HCT116 (cell line): ENCODE results near the gene TRAF2. TPM values are rescaled to one million over a fixed set of nuclear protein-coding genes. Genes with fewer than 3 reads are reported as not detected.

Experiments used
- ATAC-seq: fragments of 200-7000 bp; cut with Tn5 transposase; 2 replicates; pipeline ENCODE4 v1.9.1; 2020; ENCODE audit warnings: mild to moderate bottlenecking, moderate library complexity
- BruUV-seq: library from RNA; stranded (reverse); fragments of 400-500 nt; replicated peaks from 2 replicates; lab custom pipeline; 2021; lab: Mats Ljungman, UMichigan
- CTCF ChIA-PET: fragments of 300-600 bp; sonication (Branson Sonifier 250); formaldehyde crosslinking; loops from one replicate; lab custom pipeline; 2021; ENCODE audit warnings: antibody characterized with exemption; lab: Charles Lee
- POLR2A ChIA-PET: fragments of 300-600, 350-600 bp; sonication (Branson Sonifier 250); formaldehyde crosslinking; loops from one replicate; lab custom pipeline; 2021; ENCODE audit warnings: antibody characterized with exemption; lab: Charles Lee
- RAD21 ChIA-PET, 2 experiments: fragments of 300-600 bp; sonication (Branson Sonifier 250); formaldehyde crosslinking; loops; one replicate each; lab custom pipeline; 2023; ENCODE audit warnings: low total read pairs in 2 of 2; ENCODE audit not compliant: uncharacterized antibody in 2 of 2, unreplicated experiment in 2 of 2, low non-redundant PET in 1 of 2; lab: Charles Lee
- DNase-seq: peaks from one replicate; pipeline ENCODE4 v3.0.0-alpha.2; 2010; ENCODE audit warnings: low read depth, low spot score
- H2AFZ ChIP-seq: fragments of 200-600 bp; shearing (Covaris generic), sonication (generic); 2 replicates; pipeline ENCODE4 v1.6.1; 2017; ENCODE audit warnings: low read depth, mixed run types, mixed read lengths, antibody characterized with exemption, low read length; ENCODE audit not compliant: poor library complexity, severe bottlenecking
- H3K27ac ChIP-seq: 2 replicates; pipeline ENCODE4 v1.5.1; 2012; ENCODE audit warnings: low read depth, low read length
- H3K27me3 ChIP-seq: fragments of 200-600 bp; sonication (generic); 2 replicates; pipeline ENCODE4 v1.6.1; 2016; ENCODE audit warnings: mixed run types, low read length, mixed read lengths; ENCODE audit not compliant: insufficient read depth
- H3K36me3 ChIP-seq, 2 experiments: fragments of 200-500 bp in 1 of 2; fragments of 200-600 bp in 1 of 2; sonication (Bioruptor generic) in 1 of 2; sonication (generic) in 1 of 2; 2 replicates each; pipeline versions ENCODE4 v1.5.1 to v1.6.1; 2014 to 2016; ENCODE audit warnings: low read length in 2 of 2, inconsistent platforms in 1 of 2, mixed read lengths in 1 of 2, mixed run types in 1 of 2; ENCODE audit not compliant: insufficient read depth in 2 of 2, control insufficient read depth in 1 of 2
- H3K4me1 ChIP-seq, 2 experiments: fragments of 200-600 bp in 1 of 2; sonication (generic) in 1 of 2; 2 replicates each; pipeline versions ENCODE4 v1.5.1 to v1.6.1; 2012 to 2017; ENCODE audit warnings: low read length in 2 of 2, inconsistent platforms in 1 of 2, mild to moderate bottlenecking in 1 of 2, mixed read lengths in 1 of 2, mixed run types in 1 of 2, moderate library complexity in 1 of 2; ENCODE audit not compliant: insufficient read depth in 2 of 2, control insufficient read depth in 1 of 2
- H3K4me2 ChIP-seq: fragments of 200-600 bp; sonication (generic); 2 replicates; pipeline ENCODE4 v1.6.1; 2017; ENCODE audit warnings: mixed run types, low read length, mixed read lengths
- H3K4me3 ChIP-seq, 2 experiments: fragments of 200-600 bp in 1 of 2; sonication (generic) in 1 of 2; replicated peaks in 1 of 2; 2 replicates each; pipeline ENCODE4 v1.5.1; 2011 to 2016; ENCODE audit warnings: low read length in 2 of 2, control low read depth in 1 of 2, low read depth in 1 of 2, mild to moderate bottlenecking in 1 of 2, mixed read lengths in 1 of 2, mixed run types in 1 of 2
- H3K79me2 ChIP-seq: fragments of 200-600 bp; sonication (generic); 2 replicates; pipeline ENCODE4 v1.6.1; 2017; ENCODE audit warnings: mild to moderate bottlenecking, mixed run types, low read length, moderate library complexity, mixed read lengths; ENCODE audit not compliant: insufficient read depth
- H3K9ac ChIP-seq: fragments of 200-600 bp; sonication (generic); 2 replicates; pipeline ENCODE4 v1.6.1; 2016; ENCODE audit warnings: low read length, mixed read lengths
- H3K9me2 ChIP-seq: fragments of 200-600 bp; sonication (generic), shearing (Covaris generic); 2 replicates; pipeline ENCODE4 v1.6.1; 2017; ENCODE audit warnings: mixed run types, mild to moderate bottlenecking, moderate library complexity; ENCODE audit not compliant: insufficient read depth
- H3K9me3 ChIP-seq, 2 experiments: fragments of 200-500 bp in 1 of 2; fragments of 200-600 bp in 1 of 2; sonication (Bioruptor generic) in 1 of 2; sonication (generic) in 1 of 2; 2 replicates each; pipeline ENCODE4 v1.6.1; 2014 to 2017; ENCODE audit warnings: low read length in 2 of 2, mixed read lengths in 2 of 2, inconsistent platforms in 1 of 2, low read depth in 1 of 2, mild to moderate bottlenecking in 1 of 2, mixed run types in 1 of 2, moderate library complexity in 1 of 2; ENCODE audit not compliant: control insufficient read depth in 1 of 2, insufficient read depth in 1 of 2
- H4K20me1 ChIP-seq: fragments of 200-600 bp; sonication (generic), shearing (Covaris generic); 2 replicates; pipeline ENCODE4 v1.6.1; 2017; ENCODE audit warnings: mixed run types, mild to moderate bottlenecking, moderate library complexity; ENCODE audit not compliant: insufficient read depth
- CEBPB ChIP-seq: IDR thresholded peaks from 2 replicates; pipeline ENCODE4 v1.6.1; 2012; ENCODE audit warnings: low read depth
- CTCF ChIP-seq, 3 experiments: fragments of 200-600 bp in 1 of 3; sonication (generic) in 1 of 3; IDR thresholded peaks in 2 of 3; conservative IDR thresholded peaks in 1 of 3; 2 replicates each; pipeline ENCODE4 v1.5.1; 2012 to 2017; ENCODE audit warnings: low read depth in 2 of 3, low read length in 2 of 3, antibody characterized with exemption in 1 of 3, borderline replicate concordance in 1 of 3, control low read depth in 1 of 3, mild to moderate bottlenecking in 1 of 3, mixed read lengths in 1 of 3, mixed run types in 1 of 3, moderate library complexity in 1 of 3; ENCODE audit not compliant: insufficient read depth in 1 of 3
- EZH2 ChIP-seq: fragments of 200-600 bp; sonication (generic); IDR thresholded peaks from 2 replicates; pipeline ENCODE4 v1.6.1; 2017; ENCODE audit warnings: antibody characterized with exemption, mixed run types
- MAX ChIP-seq: IDR thresholded peaks from 2 replicates; pipeline ENCODE4 v1.6.1; 2012
- RAD21 ChIP-seq: IDR thresholded peaks from 2 replicates; pipeline ENCODE4 v1.6.1; 2012; ENCODE audit warnings: low read depth, mild to moderate bottlenecking
- SP1 ChIP-seq: IDR thresholded peaks from 2 replicates; pipeline ENCODE4 v1.6.1; 2012; ENCODE audit warnings: low read depth
- YY1 ChIP-seq: IDR thresholded peaks from 2 replicates; pipeline ENCODE4 v1.6.1; 2011; ENCODE audit warnings: low read length, low read depth, moderate library complexity, mild to moderate bottlenecking; ENCODE audit not compliant: insufficient replicate concordance; ENCODE audit errors: extremely low read depth
- ZFX ChIP-seq: fragments of 450-650 bp; IDR thresholded peaks from 2 replicates; pipeline ENCODE4 v1.6.1; 2017
- intact Hi-C: fragments of 100-400 bp; cut with micrococcal nuclease; formaldehyde crosslinking; loops from 2 replicates; pipeline ENCODE4 v1.10.0; 2022
- total RNA-seq: library from RNA; stranded (reverse); gene quantifications from one replicate; pipeline ENCODE4 v1.2.1, GENCODE V29; 2021; ENCODE audit not compliant: unreplicated experiment
- TF ChIP-seq, protein P1 (sequence below): IDR thresholded peaks from 2 replicates; pipeline ENCODE4 v1.6.1; 2012; ENCODE audit warnings: low read depth
- TF ChIP-seq, protein P2 (sequence below): IDR thresholded peaks from 2 replicates; pipeline ENCODE4 v1.6.1; 2012

The TRAF2 gene
- total RNA-seq, 1 experiment from 2014 or later: 28.4 TPM

GRCh38 chr9:136858452-136858843, 27.9 kb upstream of the TRAF2 start:
- no peak for TF ChIP-seq SP1
- TF ChIP-seq MAX: no peak
- TF ChIP-seq ZFX: no peak
- no peak for TF ChIP-seq CEBPB
- TF ChIP-seq YY1: no peak
- TF ChIP-seq EZH2: no peak
- TF ChIP-seq, protein P1, sequence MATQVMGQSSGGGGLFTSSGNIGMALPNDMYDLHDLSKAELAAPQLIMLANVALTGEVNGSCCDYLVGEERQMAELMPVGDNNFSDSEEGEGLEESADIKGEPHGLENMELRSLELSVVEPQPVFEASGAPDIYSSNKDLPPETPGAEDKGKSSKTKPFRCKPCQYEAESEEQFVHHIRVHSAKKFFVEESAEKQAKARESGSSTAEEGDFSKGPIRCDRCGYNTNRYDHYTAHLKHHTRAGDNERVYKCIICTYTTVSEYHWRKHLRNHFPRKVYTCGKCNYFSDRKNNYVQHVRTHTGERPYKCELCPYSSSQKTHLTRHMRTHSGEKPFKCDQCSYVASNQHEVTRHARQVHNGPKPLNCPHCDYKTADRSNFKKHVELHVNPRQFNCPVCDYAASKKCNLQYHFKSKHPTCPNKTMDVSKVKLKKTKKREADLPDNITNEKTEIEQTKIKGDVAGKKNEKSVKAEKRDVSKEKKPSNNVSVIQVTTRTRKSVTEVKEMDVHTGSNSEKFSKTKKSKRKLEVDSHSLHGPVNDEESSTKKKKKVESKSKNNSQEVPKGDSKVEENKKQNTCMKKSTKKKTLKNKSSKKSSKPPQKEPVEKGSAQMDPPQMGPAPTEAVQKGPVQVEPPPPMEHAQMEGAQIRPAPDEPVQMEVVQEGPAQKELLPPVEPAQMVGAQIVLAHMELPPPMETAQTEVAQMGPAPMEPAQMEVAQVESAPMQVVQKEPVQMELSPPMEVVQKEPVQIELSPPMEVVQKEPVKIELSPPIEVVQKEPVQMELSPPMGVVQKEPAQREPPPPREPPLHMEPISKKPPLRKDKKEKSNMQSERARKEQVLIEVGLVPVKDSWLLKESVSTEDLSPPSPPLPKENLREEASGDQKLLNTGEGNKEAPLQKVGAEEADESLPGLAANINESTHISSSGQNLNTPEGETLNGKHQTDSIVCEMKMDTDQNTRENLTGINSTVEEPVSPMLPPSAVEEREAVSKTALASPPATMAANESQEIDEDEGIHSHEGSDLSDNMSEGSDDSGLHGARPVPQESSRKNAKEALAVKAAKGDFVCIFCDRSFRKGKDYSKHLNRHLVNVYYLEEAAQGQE: no peak
- TF ChIP-seq CTCF (IDR thresholded peaks at IDR 0.05 in 2 of 3, conservative IDR thresholded peaks at IDR 0.05 in 1 of 3; ENCODE audit: borderline replicate concordance in 1 of 3, insufficient read depth in 1 of 3, low read depth in 2 of 3, low read length in 2 of 3): no peak
- TF ChIP-seq, protein P2, sequence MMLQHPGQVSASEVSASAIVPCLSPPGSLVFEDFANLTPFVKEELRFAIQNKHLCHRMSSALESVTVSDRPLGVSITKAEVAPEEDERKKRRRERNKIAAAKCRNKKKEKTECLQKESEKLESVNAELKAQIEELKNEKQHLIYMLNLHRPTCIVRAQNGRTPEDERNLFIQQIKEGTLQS: no peak
- TF ChIP-seq RAD21: no peak
- no peak overlapping the region for H3K9ac ChIP-seq
- H2AFZ ChIP-seq: no peak overlapping the region
- DNase-seq (no peak), ATAC-seq (no peak)
- no peaks in the 10 kb centered on the region for H4K20me1 ChIP-seq
- POLR2A ChIA-PET: no interaction called here
- peaks cover 16% of the 10 kb centered on the region in 2 experiments; a peak in 3 of 4 replicates for H3K36me3 ChIP-seq
- no TSS peak for BruUV-seq
- H3K4me2 ChIP-seq: no peak overlapping the region
- intact Hi-C loops: no loop called here
- H3K9me3 ChIP-seq: no peaks in the 10 kb centered on the region
- H3K27ac ChIP-seq: peak overlapping the region; percentile 44; the same call in 1 of the 2 replicates
- no peaks in the 10 kb centered on the region for H3K27me3 ChIP-seq
- peaks cover 4% of the 10 kb centered on the region; the same call in 1 of the 2 replicates for H3K79me2 ChIP-seq
- H3K4me1 ChIP-seq: peaks cover 2 to 12% of the 10 kb centered on the region in 2 experiments; a peak in 2 of 4 replicates
- CTCF ChIA-PET: no interaction called here
- RAD21 ChIA-PET: no interaction called here
- H3K9me2 ChIP-seq: no peaks in the 10 kb centered on the region
- no peak overlapping the region for H3K4me3 ChIP-seq
